ENCODE results near the gene IL17RD. TPM values are rescaled to one million over a fixed set of nuclear protein-coding genes. Genes with fewer than 3 reads are reported as not detected.

Gene IL17RD
- total and polyA plus RNA-seq, 2 of the 4 experiments (the other 2 are of a cell fraction): 0.72 to 0.92 TPM

DNA sequence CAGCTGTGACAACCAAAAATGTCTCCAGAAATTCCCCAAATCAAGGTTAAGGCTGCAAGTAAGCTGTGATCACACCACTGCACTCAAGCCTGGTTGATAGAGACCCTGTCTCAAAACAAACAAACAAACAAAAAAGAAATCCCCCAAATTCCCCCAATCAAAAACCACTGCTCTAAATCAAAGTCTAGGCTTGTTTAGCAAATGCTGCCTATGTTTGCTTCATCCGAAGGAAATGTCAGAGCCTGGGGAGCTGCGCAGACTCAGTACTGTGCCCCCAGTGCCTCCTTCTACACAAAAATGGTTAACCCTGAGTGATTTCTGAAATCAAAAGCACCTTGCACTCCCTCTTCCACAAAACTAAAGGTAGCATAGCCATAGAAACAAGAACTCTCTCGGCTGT is 13.4 kb downstream of the IL17RD start:
- Histone ChIP-seq H4K20me1 (ENCODE audit: insufficient read depth, low read length) (no peaks in the 10 kb centered on the region), H2BK20ac (ENCODE audit: low read depth, low read length) (no peak overlapping the region), H3K4ac (ENCODE audit: low read depth, low read length) (no peak overlapping the region), H2BK120ac (ENCODE audit: low read depth, low read length) (no peak overlapping the region), H3K9me3 (ENCODE audit: control insufficient read depth, insufficient read depth, low read length) (no peaks in the 10 kb centered on the region), H3K27me3 (ENCODE audit: control insufficient read depth, insufficient read depth, low read length) (peaks cover 9% of the 10 kb centered on the region), H3K79me1 (ENCODE audit: low read depth in 1 of 2, low read length in 2 of 2) (no peaks in the 10 kb centered on the region), H2BK5ac (ENCODE audit: low read depth, low read length, poor library complexity, severe bottlenecking) (no peak overlapping the region), H3K4me2 (ENCODE audit: low read depth, low read length) (no peak overlapping the region), H3K9ac (ENCODE audit: low read depth, low read length) (no peak overlapping the region), H2AK5ac (ENCODE audit: low read depth, low read length) (no peak overlapping the region), H2AK9ac (replicated peaks; ENCODE audit: low read depth, low read length, poor library complexity) (no peak overlapping the region), H3K18ac (ENCODE audit: low read depth, low read length) (no peak overlapping the region), H2AFZ (replicated peaks; ENCODE audit: low read length, poor library complexity) (peak overlapping the region; percentile 33), H3K27ac (ENCODE audit: insufficient read depth, low read length) (no peak overlapping the region), H3K14ac (replicated peaks; ENCODE audit: low read depth, low read length) (no peak overlapping the region), H3K9me1 (ENCODE audit: insufficient read depth, low read length) (no peaks in the 10 kb centered on the region), H3K4me1 (ENCODE audit: control insufficient read depth, insufficient read depth, low read length) (no peaks in the 10 kb centered on the region; the same call in 1 of the 2 replicates), H4K8ac (ENCODE audit: low read depth in 2 of 2, low read length in 2 of 2) (no peak overlapping the region), H3K56ac (ENCODE audit: extremely low read depth, insufficient read depth, low read length) (no peak overlapping the region), H3K4me3 (ENCODE audit: insufficient read depth, low read depth, low read length) (no peak overlapping the region), H3K36me3 (ENCODE audit: control insufficient read depth, insufficient read depth, low read length) (no peaks in the 10 kb centered on the region), H4K5ac (ENCODE audit: low read depth, low read length) (no peak overlapping the region), H3K23ac (ENCODE audit: low read depth, low read length) (no peak overlapping the region), H2BK15ac (ENCODE audit: low read depth, low read length) (no peak overlapping the region), H4K91ac (ENCODE audit: insufficient read depth, low read depth, low read length) (no peak overlapping the region)
- TF ChIP-seq BHLHE40 (IDR thresholded peaks at IDR 0.05; ENCODE audit: low read depth, low read length) (no peak), RAD21 (IDR thresholded peaks at IDR 0.05; ENCODE audit: low read length) (no peak), POLR2A (IDR thresholded peaks at IDR 0.05; ENCODE audit: low read depth, low read length) (no peak), MAFK (IDR thresholded peaks at IDR 0.05; ENCODE audit: low read depth, low read length) (no peak), NFE2L2 (IDR thresholded peaks at IDR 0.05; ENCODE audit: low read depth, low read length) (no peak), RFX5 (IDR thresholded peaks at IDR 0.05; ENCODE audit: low read depth, low read length) (no peak), FOS (IDR thresholded peaks at IDR 0.05; ENCODE audit: low read depth, low read length) (no peak), SMC3 (IDR thresholded peaks at IDR 0.05; ENCODE audit: low read depth, low read length) (no peak), MXI1 (IDR thresholded peaks at IDR 0.05; ENCODE audit: borderline replicate concordance, low read depth, low read length) (no peak), CEBPB (IDR thresholded peaks at IDR 0.05; ENCODE audit: low read depth, low read length) (no peak), MAZ (IDR thresholded peaks at IDR 0.05; ENCODE audit: borderline replicate concordance, low read depth, low read length) (no peak), CHD1 (IDR thresholded peaks at IDR 0.05; ENCODE audit: low read depth, low read length) (no peak), RCOR1 (IDR thresholded peaks at IDR 0.05; ENCODE audit: insufficient replicate concordance, low read length) (no peak)
- TF ChIP-seq, protein P1, sequence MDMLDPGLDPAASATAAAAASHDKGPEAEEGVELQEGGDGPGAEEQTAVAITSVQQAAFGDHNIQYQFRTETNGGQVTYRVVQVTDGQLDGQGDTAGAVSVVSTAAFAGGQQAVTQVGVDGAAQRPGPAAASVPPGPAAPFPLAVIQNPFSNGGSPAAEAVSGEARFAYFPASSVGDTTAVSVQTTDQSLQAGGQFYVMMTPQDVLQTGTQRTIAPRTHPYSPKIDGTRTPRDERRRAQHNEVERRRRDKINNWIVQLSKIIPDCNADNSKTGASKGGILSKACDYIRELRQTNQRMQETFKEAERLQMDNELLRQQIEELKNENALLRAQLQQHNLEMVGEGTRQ (IDR thresholded peaks at IDR 0.05; ENCODE audit: low read depth, low read length): no peak
- TF ChIP-seq, protein P2, sequence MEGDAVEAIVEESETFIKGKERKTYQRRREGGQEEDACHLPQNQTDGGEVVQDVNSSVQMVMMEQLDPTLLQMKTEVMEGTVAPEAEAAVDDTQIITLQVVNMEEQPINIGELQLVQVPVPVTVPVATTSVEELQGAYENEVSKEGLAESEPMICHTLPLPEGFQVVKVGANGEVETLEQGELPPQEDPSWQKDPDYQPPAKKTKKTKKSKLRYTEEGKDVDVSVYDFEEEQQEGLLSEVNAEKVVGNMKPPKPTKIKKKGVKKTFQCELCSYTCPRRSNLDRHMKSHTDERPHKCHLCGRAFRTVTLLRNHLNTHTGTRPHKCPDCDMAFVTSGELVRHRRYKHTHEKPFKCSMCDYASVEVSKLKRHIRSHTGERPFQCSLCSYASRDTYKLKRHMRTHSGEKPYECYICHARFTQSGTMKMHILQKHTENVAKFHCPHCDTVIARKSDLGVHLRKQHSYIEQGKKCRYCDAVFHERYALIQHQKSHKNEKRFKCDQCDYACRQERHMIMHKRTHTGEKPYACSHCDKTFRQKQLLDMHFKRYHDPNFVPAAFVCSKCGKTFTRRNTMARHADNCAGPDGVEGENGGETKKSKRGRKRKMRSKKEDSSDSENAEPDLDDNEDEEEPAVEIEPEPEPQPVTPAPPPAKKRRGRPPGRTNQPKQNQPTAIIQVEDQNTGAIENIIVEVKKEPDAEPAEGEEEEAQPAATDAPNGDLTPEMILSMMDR (conservative IDR thresholded peaks at IDR 0.05; ENCODE audit: low read depth, low read length): no peak
- TF ChIP-seq, protein P3, sequence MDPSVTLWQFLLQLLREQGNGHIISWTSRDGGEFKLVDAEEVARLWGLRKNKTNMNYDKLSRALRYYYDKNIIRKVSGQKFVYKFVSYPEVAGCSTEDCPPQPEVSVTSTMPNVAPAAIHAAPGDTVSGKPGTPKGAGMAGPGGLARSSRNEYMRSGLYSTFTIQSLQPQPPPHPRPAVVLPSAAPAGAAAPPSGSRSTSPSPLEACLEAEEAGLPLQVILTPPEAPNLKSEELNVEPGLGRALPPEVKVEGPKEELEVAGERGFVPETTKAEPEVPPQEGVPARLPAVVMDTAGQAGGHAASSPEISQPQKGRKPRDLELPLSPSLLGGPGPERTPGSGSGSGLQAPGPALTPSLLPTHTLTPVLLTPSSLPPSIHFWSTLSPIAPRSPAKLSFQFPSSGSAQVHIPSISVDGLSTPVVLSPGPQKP (IDR thresholded peaks at IDR 0.05; ENCODE audit: borderline replicate concordance, low read depth, low read length): no peak
- POLR2A ChIA-PET (ENCODE audit: unreplicated experiment): interaction anchor here (0.7 kb wide), 1 partner anchor 264 kb away, joined by 6 read pairs; no protein-coding TSS in a partner anchor
- CTCF ChIA-PET: no interaction called here
- DNase-seq: no peak
- in situ Hi-C loops (cut with MboI; ENCODE audit: low sequenced_read_pairs): loop anchor here (25.0 kb wide), 1 partner anchor 411 kb away; the partner anchor contains the start of gene PDE12
- ATAC-seq (ENCODE audit: low read depth): no peak
- intact Hi-C loops (cut with micrococcal nuclease): no loop called here
- 100% methylated on average over 1 of the region's 3 CpGs; no CpG with 5 or more reads in 1 of the 2 experiments for WGBS, 2 experiments (ENCODE audit: extremely low coverage in 2 of 2, insufficient read length in 1 of 2)
- dilution Hi-C loops (cut with HindIII; ENCODE audit: low sequenced_read_pairs, unreplicated experiment): no loop called here
- no TSS peak for BruUV-seq (replicated peaks)
